IPS DF 6.9 (cell line): ENCODE measurements around the gene CHD6.

Experiments
- DNase-seq: peaks from one replicate; pipeline ENCODE4 v3.0.0-alpha.2; 2013; ENCODE audit warnings: low read depth, low spot score
- H3K27ac ChIP-seq: one replicate; pipeline ENCODE4 v1.5.1; 2013; ENCODE audit warnings: low read length, control low read depth
- H3K27me3 ChIP-seq: 2 replicates; pipeline ENCODE4 v1.6.1; 2013; ENCODE audit warnings: mild to moderate bottlenecking, low read length; ENCODE audit not compliant: control insufficient read depth, insufficient read depth
- H3K36me3 ChIP-seq: 2 replicates; pipeline ENCODE4 v1.6.1; 2013; ENCODE audit warnings: low read length; ENCODE audit not compliant: control insufficient read depth, insufficient read depth
- H3K4me1 ChIP-seq: 2 replicates; pipeline ENCODE4 v1.6.1; 2013; ENCODE audit warnings: low read length; ENCODE audit not compliant: control insufficient read depth, insufficient read depth
- H3K4me3 ChIP-seq: 2 replicates; pipeline ENCODE4 v1.5.1; 2013; ENCODE audit warnings: mild to moderate bottlenecking, low read length
- H3K9me3 ChIP-seq: 2 replicates; pipeline ENCODE4 v1.6.1; 2013; ENCODE audit warnings: low read length, inconsistent platforms; ENCODE audit not compliant: control insufficient read depth, insufficient read depth
- WGBS: extraction: QIAGEN DNeasy Blood & Tissue Kit; methylation state at CpG from one replicate; pipeline ENCODE4 v1.1.7; 2013; ENCODE audit warnings: mixed read lengths, missing lambda C conversion rate; ENCODE audit not compliant: insufficient read length, insufficient coverage; 5-methylcytosine and 5-hydroxymethylcytosine counted together

The CHD6 gene

DNA sequence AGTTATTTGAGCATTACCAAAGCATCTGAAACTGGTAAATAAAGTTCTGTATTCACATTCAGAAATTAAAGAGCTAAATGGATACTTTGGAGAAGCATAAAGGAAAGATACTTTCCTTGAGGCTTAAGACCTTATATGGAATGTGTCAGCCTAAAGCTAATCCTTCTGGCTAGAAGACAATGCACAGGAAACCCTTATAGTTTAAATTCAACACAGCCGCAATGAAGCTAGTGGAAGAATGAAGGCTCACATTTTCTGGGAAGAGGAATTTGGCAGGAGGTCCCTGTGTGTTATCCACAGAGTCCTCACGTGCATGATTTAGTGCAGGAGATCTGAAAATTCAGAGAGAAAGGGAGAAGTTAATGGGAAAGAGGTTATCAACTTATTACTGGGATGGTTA, 21.5 kb upstream of the CHD6 start:
- H3K27ac ChIP-seq, result no peak overlapping the region
- H3K27me3 ChIP-seq, result no peaks in the 10 kb centered on the region
- no peaks in the 10 kb centered on the region for H3K36me3 ChIP-seq
- H3K4me1 ChIP-seq, result no peaks in the 10 kb centered on the region
- H3K4me3 ChIP-seq, result no peak overlapping the region
- WGBS, result no CpG with 5 or more reads among the region's 2 CpGs
- no peak for DNase-seq
- no peaks in the 10 kb centered on the region for H3K9me3 ChIP-seq

DNA sequence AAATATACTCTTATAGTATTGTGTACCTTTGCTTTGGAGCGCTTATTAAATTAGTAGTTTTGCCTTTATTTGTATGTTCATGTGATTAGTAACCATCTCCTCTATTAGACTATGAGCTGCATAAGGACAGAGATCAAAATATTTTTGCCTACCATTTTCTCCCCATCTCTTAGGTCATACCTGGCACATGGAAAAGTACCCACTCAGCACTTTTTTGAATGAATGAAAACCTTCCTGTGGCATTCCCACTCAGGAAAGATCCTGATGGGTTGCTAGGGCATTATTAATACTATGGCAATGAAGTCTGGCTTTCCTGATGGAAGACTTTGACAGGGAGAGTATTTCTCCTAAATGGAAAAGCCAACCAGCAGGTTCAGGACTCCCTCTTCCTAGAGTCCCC, 20.3 kb upstream of the CHD6 start:
- Histone ChIP-seq H3K27me3 (no peaks in the 10 kb centered on the region), H3K4me1 (no peaks in the 10 kb centered on the region), H3K4me3 (no peak overlapping the region), H3K27ac (no peak overlapping the region), H3K9me3 (no peaks in the 10 kb centered on the region), H3K36me3 (no peaks in the 10 kb centered on the region)
- no CpG with 5 or more reads among the region's 1 CpG for WGBS
- no peak for DNase-seq

DNA sequence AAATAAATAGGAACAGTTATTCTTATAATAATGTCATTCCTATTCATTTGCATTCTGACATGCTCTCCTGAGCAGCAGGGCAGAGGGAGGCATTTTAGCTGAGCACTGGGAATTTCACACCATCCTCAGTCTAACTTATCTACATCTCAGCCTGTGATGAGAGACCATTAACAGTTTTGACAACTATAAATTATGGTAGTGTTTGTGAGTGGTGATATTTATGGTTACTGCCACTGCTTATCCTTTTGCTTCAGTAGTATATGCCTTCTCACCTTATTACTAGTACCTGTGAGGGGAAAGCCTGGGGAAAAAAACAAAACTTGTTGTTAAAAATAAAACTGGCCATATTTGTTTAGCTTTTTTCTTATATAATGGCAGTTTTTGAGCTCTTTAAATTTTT, 17.0 kb upstream of the CHD6 start:
- Histone ChIP-seq H3K36me3 (no peaks in the 10 kb centered on the region), H3K27ac (no peak overlapping the region)
- DNase-seq, result no peak

DNA sequence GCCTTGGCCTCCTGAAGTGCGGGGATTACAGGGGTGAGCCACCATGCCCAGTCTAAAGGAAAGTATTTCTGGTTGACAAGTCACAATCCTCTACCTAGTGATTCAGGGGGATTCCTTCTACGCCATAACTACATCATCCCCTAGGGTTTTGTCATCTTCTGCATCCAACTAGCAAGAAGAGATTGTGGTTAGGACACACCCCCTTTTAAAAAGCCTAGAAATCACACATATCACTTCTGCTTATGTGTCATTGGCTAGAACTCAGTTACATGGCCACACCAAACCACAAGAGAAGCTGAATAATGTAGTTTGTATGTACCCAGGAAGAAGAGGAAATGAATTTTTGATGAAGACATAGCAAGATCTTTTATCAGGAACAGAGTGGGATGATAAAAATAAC, 14.7 kb upstream of the CHD6 start:
- H3K27ac ChIP-seq, result no peak overlapping the region
- no peaks in the 10 kb centered on the region for H3K9me3 ChIP-seq
- H3K27me3 ChIP-seq, result no peaks in the 10 kb centered on the region
- H3K4me1 ChIP-seq, result no peaks in the 10 kb centered on the region
- no peaks in the 10 kb centered on the region for H3K36me3 ChIP-seq
- DNase-seq, result no peak
- WGBS, result no CpG with 5 or more reads among the region's 2 CpGs
- H3K4me3 ChIP-seq, result no peak overlapping the region

More for the DNA sequence above, 17.0 kb upstream of the CHD6 start:
- H3K4me1 ChIP-seq, result no peaks in the 10 kb centered on the region
- H3K9me3 ChIP-seq, result no peaks in the 10 kb centered on the region
- no peaks in the 10 kb centered on the region for H3K27me3 ChIP-seq
- no peak overlapping the region for H3K4me3 ChIP-seq

DNA sequence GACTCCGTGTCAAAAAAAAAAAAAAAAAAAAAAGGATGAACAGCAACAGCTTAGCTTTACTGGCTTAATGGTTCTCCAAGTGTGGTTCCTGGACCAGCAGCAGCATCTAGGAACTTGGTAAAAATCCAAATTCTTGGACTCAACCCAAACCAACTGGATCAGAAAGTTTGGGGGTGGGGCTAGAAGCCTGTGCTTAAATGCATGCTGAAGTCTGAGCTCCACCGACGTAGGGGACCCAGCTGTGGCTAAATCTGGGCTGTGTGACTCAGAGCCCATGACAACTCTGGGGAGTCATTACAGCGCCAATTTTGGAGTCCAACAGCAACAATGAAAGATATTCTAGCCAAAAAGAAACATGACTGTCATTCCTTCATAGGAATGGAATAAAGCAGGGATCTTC, 13.6 kb upstream of the CHD6 start:
- Histone ChIP-seq H3K36me3 (no peaks in the 10 kb centered on the region), H3K9me3 (no peaks in the 10 kb centered on the region), H3K27ac (no peak overlapping the region), H3K4me3 (no peak overlapping the region), H3K27me3 (no peaks in the 10 kb centered on the region), H3K4me1 (no peaks in the 10 kb centered on the region)
- WGBS, result no CpG with 5 or more reads among the region's 4 CpGs
- DNase-seq, result no peak

DNA sequence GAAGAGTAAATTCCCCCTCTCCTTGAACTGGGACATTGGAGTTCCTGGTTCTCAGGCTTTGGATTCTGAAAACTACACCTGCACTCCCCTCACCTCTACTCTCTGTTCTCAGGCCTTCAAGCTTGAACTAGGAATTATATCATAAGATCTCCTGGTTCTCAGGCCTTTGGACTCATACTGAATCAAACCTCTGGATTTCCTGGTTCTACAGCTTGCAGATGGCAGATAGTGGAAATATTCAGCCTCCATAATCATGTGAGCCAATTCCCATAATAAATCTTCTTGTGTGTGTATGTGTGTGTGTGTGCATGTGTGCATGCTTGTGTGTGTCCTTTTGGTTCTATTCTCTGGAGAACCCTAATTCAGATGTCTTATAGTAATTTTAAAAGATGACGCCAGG, 12.7 kb upstream of the CHD6 start:
- no CpG with 5 or more reads among the region's 1 CpG for WGBS
- no peak overlapping the region for H3K4me3 ChIP-seq
- no peak overlapping the region for H3K27ac ChIP-seq
- H3K4me1 ChIP-seq, result no peaks in the 10 kb centered on the region
- no peaks in the 10 kb centered on the region for H3K27me3 ChIP-seq
- no peak for DNase-seq
- H3K36me3 ChIP-seq, result no peaks in the 10 kb centered on the region
- no peaks in the 10 kb centered on the region for H3K9me3 ChIP-seq

DNA sequence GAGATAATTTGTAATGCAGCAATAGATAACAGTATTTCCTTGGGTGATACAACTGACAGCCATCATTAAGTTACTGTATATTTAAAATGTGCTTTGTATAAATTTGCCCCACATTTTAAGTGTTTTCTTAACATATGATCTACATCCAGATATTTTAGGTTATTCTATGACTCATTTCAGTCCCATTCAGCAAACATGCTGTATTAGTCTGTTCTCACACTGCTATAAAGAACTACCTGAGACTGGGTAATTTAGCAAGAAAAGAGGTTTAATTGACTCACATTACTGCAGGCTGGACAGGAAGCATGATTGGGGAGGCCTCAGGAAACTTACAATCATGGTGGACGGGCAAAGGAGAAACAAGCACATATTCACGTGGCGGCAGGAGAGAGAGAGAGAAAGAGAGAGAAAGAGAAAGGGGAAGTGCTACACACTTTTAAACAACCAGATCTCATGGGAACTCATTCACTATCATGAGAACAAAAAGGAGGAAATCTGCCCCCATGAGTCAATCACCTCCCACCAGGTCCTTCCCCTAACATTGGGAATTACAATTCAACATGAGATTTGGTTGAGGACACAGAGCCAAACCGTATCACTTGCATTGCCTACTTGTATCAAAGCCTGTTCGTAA, 9.6 kb upstream of the CHD6 start:
- Histone ChIP-seq H3K27ac (no peak overlapping the region), H3K4me3 (no peak overlapping the region), H3K9me3 (no peaks in the 10 kb centered on the region), H3K4me1 (no peaks in the 10 kb centered on the region), H3K36me3 (no peaks in the 10 kb centered on the region), H3K27me3 (no peaks in the 10 kb centered on the region)
- WGBS, result no CpG with 5 or more reads among the region's 5 CpGs
- DNase-seq, result no peak

DNA sequence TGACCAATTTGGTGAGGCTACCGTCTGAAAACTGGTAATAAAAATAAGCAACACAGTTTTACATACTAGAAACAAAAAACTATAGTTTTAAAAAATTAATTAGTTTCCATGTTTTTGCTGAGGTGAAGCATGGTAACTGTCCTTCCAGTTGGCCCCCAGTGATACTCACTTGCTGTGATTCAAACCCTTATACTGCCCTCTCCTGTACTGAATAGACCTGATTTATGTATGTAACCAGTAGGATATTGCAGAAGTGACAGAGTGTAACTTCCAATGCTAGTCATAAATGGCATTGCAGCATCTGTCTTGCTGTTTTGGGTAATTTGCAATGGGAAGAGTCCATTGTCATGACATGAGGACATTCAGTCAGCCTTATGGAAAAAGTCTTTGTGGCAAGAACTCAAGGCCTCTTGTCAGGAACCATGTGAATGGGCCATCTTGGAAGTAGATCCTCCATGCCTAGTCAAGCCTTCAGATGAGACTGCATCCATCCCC, 8.9 kb upstream of the CHD6 start:
- Histone ChIP-seq H3K4me3 (no peak overlapping the region), H3K9me3 (no peaks in the 10 kb centered on the region), H3K27ac (no peak overlapping the region), H3K27me3 (no peaks in the 10 kb centered on the region), H3K36me3 (no peaks in the 10 kb centered on the region), H3K4me1 (no peaks in the 10 kb centered on the region)
- DNase-seq, result no peak
- WGBS, result no CpG with 5 or more reads among the region's 1 CpG

DNA sequence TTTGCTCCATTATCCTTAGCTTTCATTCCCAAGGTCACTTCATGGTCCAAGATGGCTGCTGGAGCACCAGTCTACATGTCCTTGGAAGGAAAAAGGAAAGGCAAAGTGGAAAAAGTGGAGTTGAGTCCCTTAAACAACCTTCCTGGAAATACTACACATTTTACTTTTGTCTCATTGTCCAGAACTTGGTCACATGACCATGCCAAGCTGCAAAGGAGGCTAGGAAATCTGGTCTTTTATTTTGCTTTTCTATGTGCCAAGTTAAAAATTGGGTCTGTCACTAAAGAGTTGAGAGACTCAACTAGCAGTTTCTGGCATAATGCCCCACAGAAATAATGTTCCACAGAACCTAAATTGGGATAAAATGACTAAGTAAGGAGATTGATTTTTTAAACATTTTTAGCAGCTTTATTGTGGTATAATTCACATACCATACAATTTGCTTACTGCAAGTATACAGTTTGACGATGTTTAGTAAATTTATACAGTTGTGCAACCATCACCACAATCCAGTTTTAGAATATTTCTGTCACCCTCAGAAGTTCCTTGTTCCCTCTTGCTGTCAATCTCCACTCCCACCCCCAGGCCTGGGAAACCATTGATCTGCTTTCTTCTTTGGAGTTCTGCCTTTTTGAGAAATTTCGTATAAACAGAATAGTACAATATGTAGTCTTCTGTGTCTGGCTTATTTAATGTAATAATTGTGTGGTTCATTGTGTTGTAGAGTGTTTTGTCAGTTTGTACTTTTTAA, 5.6 kb upstream of the CHD6 start:
- Histone ChIP-seq H3K27me3 (no peaks in the 10 kb centered on the region), H3K4me3 (no peak overlapping the region), H3K36me3 (no peaks in the 10 kb centered on the region), H3K4me1 (no peaks in the 10 kb centered on the region), H3K27ac (no peak overlapping the region), H3K9me3 (no peaks in the 10 kb centered on the region)
- no peak for DNase-seq
- no CpG with 5 or more reads among the region's 2 CpGs for WGBS

DNA sequence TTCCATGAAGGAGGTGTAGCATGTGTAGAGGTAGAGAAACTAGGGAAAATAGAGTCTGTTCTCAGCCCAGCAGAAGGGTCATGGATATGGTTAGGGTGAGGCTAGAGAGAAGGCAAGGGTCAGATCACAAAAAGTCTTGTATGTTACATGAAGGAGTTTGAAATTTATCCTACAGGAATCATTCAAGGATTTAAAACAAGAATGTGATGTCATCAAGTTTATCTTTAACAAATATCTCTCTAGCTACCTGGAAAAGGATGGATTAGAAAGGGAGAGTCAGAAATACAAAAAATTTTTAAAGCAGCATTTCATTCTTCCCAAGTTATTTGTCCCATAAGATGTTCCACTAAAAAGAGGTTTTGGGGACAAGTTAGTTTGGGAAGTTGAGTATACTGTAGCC, 4.4 kb upstream of the CHD6 start:
- Histone ChIP-seq H3K4me1 (no peaks in the 10 kb centered on the region), H3K36me3 (no peaks in the 10 kb centered on the region), H3K4me3 (no peak overlapping the region)

DNA sequence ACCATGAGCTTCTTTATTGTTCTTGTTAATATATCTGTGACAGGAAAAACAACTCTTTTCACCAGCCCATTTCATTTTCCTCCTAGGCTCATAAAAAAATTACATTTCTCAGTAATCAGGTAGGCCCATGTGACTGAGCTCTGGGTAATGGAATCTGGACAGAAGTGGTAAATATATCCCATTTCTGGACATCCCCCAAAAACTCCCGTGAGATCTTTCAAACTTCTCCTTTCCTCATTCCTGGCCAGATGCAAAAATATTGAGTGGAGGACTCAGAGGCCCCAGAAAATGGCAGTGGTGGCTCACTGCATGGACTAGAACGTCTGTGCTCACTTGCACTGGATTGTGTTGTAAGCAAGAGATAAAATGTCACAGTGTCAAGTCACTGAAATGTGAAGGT, 3.8 kb upstream of the CHD6 start:
- no peaks in the 10 kb centered on the region for H3K27me3 ChIP-seq
- H3K4me1 ChIP-seq, result no peaks in the 10 kb centered on the region
- no CpG with 5 or more reads among the region's 2 CpGs for WGBS

More for the DNA sequence above, 4.4 kb upstream of the CHD6 start:
- no peak for DNase-seq
- Histone ChIP-seq H3K27ac (no peak overlapping the region), H3K9me3 (no peaks in the 10 kb centered on the region), H3K27me3 (no peaks in the 10 kb centered on the region)

More for the DNA sequence above, 3.8 kb upstream of the CHD6 start:
- H3K36me3 ChIP-seq, result no peaks in the 10 kb centered on the region
- DNase-seq, result no peak
- no peak overlapping the region for H3K4me3 ChIP-seq
- H3K27ac ChIP-seq, result no peak overlapping the region
- no peaks in the 10 kb centered on the region for H3K9me3 ChIP-seq
